GM04503 (cell line): ENCODE data around the gene ASTE1.
"Not testable (repeated sequence)": the region's sequence is repeated elsewhere in the genome, so short reads cannot be mapped to it uniquely, and the experiment has no call there.

Source experiments
- DNase-seq: peaks from one replicate; pipeline ENCODE4 v3.0.0-alpha.2; 2012; ENCODE audit warnings: low read depth

Gene ASTE1

GRCh38 chr3:131008326-131008725, 18.3 kb downstream of the ASTE1 start:
- no peak for DNase-seq

GRCh38 chr3:131007782-131008181, 18.8 kb downstream of the ASTE1 start:
- no peak for DNase-seq

GRCh38 chr3:131007256-131007655, 19.4 kb downstream of the ASTE1 start:
- DNase-seq = no peak

- no peak for DNase-seq
Observed at GRCh38 chr3:131004603-131005002, 22.0 kb downstream of the ASTE1 start.

GRCh38 chr3:131001071-131001470, 25.6 kb downstream of the ASTE1 start:
- DNase-seq = no peak

GRCh38 chr3:130997289-130997688, 29.3 kb downstream of the ASTE1 start:
- DNase-seq = no peak

- DNase-seq = no peak
Observed at GRCh38 chr3:130992344-130992743, 34.3 kb downstream of the ASTE1 start.

GRCh38 chr3:130991126-130991525, 35.5 kb downstream of the ASTE1 start:
- no peak for DNase-seq

- no peak for DNase-seq
Observed at GRCh38 chr3:130990282-130990681, 36.3 kb downstream of the ASTE1 start.

GRCh38 chr3:130981469-130981868, 45.2 kb downstream of the ASTE1 start:
- no peak for DNase-seq

GRCh38 chr3:130979117-130979516, 47.5 kb downstream of the ASTE1 start:
- DNase-seq = no peak

- no peak for DNase-seq
Observed at GRCh38 chr3:130976706-130977105, 49.9 kb downstream of the ASTE1 start.

GRCh38 chr3:130975251-130975650, 51.4 kb downstream of the ASTE1 start:
- DNase-seq = no peak

GRCh38 chr3:130974201-130974600, 52.4 kb downstream of the ASTE1 start:
- DNase-seq = no peak

- DNase-seq = no peak
Observed at GRCh38 chr3:130973406-130973805, 53.2 kb downstream of the ASTE1 start.

GRCh38 chr3:130972592-130972991, 54.0 kb downstream of the ASTE1 start:
- DNase-seq = not testable (repeated sequence)

- no peak for DNase-seq
Observed at GRCh38 chr3:130971208-130971607, 55.4 kb downstream of the ASTE1 start.

- DNase-seq = no peak
Observed at GRCh38 chr3:130969621-130970020, 57.0 kb downstream of the ASTE1 start.

- no peak for DNase-seq
Observed at GRCh38 chr3:130968221-130968620, 58.4 kb downstream of the ASTE1 start.

- no peak for DNase-seq
Observed at GRCh38 chr3:130967281-130967680, 59.3 kb downstream of the ASTE1 start.

- peak; percentile 69 for DNase-seq
Observed at GRCh38 chr3:130963878-130964277, 62.7 kb downstream of the ASTE1 start.
